LNCaP clone FGC (cell line): ENCODE measurements around the gene TMEM229B.
A peak's percentile ranks its signal among the peaks of the same experiment; 100 is the strongest.

Source experiments
- DNase-seq: peaks from one replicate; pipeline ENCODE4 v3.0.0-alpha.2; 2011; ENCODE audit warnings: low read depth
- H3K4me3 ChIP-seq: 2 replicates; pipeline ENCODE4 v1.5.1; 2011; ENCODE audit warnings: mild to moderate bottlenecking, low read depth, low read length, control low read depth
- CTCF ChIP-seq: IDR thresholded peaks from 2 replicates; pipeline ENCODE4 v1.5.1; 2012; ENCODE audit warnings: mild to moderate bottlenecking; ENCODE audit not compliant: control insufficient read depth, insufficient read depth; ENCODE audit errors: extremely low read depth

The TMEM229B gene

GRCh38 chr14:67429510-67430205, 58.9 kb downstream of the TMEM229B start:
- no peak for DNase-seq
- TF ChIP-seq CTCF = no peak
- no peak overlapping the region for H3K4me3 ChIP-seq

GRCh38 chr14:67428501-67429031, 60.0 kb downstream of the TMEM229B start:
- no peak overlapping the region for H3K4me3 ChIP-seq
- DNase-seq = no peak
- TF ChIP-seq CTCF = no peak

- DNase-seq = peak; percentile 68
- TF ChIP-seq CTCF = peak; percentile 88
- no peak overlapping the region for H3K4me3 ChIP-seq
Measured at GRCh38 chr14:67426983-67427606, 61.4 kb downstream of the TMEM229B start.

- no peak for DNase-seq
- no peak for TF ChIP-seq CTCF
- H3K4me3 ChIP-seq = no peak overlapping the region
Measured at GRCh38 chr14:67426161-67426560, 62.4 kb downstream of the TMEM229B start.

GRCh38 chr14:67425608-67426007, 62.9 kb downstream of the TMEM229B start:
- no peak for DNase-seq
- TF ChIP-seq CTCF = no peak
- no peak overlapping the region for H3K4me3 ChIP-seq

GRCh38 chr14:67424539-67424938, 64.0 kb downstream of the TMEM229B start:
- DNase-seq = no peak
- TF ChIP-seq CTCF = no peak
- no peak overlapping the region for H3K4me3 ChIP-seq
